ENCODE results near the gene SLCO4A1.

SLCO4A1 gene

DNA sequence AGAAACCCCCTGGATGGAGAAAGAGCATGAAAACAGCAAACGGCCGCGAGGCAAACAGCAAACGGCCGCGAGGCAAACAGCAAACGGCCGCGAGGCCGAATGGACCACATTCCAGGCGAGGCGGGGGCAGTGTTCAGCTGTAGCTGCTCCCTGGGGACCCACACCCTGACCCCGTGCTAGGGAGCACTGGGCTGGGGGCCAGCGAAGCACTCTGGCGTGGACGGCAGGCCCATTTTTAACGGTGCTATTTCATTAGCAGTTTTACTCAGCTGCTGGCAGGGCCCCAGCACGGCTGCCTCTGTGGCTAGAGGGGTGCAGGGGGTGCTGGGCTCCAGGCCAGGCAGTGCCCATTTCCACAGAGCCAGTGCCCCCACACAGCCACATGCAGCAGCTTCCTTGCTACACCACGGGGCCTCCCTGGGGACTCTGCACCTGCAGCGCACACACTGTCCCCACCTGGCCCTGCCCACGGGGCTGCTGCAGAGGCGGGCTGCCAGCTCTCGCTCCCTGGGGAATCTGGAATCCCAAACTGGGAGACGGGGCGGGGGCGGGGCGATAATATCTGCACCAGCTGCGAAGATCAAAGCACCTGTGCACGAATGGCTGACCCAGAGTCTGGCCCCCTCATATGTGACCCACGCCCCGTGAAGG is 35.6 kb upstream of the SLCO4A1 start:
- no peak for FAIRE-seq
- no peak for DNase-seq (ENCODE audit: insufficient read length, low spot score)

DNA sequence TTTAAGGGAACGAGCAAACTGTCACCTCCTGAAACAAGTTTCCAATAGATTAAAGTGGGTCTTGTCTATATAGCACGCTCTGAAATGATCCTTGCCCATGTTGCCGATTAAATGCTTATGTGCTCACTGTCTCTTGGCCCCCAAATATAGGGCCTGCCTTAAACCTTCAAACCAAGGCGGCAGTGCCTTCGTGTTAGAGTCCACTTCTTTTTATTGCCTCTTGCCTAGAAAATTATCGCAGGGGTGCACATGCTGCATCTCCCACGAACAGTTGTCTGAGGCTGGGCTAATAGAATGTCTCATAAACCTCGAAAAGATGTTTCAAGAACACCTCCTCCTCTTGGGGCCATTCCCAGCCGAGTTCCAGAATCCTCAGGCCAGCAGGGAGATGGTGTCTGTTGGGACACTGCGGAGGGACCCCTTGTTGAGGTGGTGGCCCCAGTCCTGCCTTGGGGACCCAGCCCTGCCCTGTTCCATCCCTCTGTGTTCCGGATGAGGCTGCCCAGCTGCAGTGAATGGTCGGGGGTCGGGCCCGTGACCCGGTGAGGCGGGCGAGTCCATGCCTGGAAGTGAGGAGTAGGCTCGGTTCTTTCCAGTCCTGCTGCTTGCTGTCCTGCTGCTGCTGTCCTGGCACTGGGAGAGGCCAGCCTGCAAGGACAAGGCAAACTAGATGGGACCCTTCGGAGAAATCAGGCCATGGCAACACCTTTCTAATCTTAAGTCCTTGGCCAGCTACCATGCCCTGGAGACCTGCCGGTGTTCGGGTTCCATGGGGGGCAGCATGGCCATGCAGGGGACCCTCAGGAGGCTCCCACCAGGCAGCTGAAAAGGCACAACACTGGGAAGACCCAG is 34.7 kb upstream of the SLCO4A1 start:
- FAIRE-seq, result peak; percentile 67

DNA sequence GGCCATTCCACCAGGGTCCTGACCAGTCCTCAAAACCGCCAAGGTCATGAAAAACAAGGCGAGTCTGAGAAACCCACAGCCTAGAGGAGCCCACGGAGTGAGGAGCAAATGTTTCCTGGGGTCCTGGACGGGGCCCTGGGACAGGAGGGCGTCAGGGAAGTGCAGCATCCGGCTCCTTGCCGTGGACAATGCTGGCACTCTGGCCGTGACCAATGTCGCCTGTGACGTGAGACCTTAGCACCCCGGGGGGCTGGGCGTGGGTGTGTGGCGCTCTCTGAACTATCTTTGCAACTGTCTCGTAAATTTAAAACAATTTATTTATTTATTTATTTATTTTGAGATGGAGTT is 34.1 kb upstream of the SLCO4A1 start:
- DNase-seq (ENCODE audit: insufficient read length, low spot score) (no peak), FAIRE-seq (no peak)

More for the DNA sequence above, 34.7 kb upstream of the SLCO4A1 start:
- DNase-seq (ENCODE audit: insufficient read length, low spot score), result no peak

DNA sequence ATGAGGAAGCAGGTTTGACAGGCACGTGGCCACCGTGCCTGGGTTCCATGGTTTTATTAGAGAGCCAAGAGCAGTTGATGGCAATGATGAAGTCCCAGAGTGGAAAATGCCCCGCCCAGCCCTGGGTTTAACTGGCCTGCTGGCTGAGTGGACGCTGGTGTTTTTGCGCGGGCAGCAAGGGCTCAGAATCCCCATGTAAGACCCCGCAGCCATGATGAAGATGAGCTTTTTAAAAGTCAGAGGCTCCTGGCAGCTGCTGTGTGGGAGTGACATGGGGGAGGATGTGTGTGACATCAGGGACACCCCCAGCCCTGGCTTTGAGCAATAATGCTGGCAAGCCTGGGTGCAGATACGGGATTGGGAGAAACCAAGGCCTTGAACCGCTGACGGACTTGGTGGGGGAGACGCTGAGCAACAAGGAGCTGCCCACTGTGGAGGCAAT is 33.0 kb upstream of the SLCO4A1 start:
- FAIRE-seq, result no peak

DNA sequence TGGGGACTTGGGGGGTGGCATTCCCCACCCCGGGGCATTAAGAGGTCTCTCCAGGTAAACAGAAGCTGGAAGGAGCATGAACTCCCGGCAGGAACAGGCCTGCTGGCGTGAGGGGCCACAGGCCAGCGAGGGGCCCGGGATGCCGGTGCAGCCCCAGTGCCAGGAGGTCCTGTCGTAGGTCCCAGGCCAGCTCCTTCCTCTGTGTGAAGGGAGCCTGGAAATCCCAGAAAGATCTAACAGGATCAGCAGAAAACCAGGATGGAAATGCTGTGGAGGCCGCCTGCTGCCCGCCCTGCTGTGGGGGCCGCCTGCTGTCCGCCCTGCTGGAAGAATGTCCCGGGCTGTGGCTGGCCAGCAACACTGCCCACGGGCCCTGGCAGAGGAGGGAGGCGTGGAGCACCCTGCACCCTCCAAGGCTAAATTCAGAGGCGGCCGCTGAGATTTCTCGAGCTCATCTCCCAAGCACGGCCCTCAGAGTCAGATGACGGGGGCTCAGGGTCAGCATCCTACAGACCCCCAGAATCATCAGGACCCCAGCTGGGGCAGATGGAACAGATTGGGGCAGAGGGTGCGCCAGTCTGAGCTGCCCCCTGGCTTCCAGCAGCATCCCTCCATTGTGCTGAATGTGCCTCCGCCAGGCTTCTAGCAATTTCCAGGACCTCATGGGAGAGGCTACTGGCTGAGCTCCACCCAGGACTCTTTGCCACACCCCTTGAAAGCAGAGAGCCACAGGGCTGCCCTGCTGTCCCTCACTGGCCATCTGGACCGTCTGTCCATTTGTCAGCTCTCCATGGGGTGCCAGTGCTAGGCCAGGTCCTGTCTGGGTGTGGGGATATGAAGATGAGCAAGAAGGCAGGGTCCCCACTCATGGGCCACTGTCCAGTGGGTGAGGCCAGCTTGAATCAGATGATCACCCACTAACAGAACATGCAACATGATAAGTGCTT is 32.2 kb upstream of the SLCO4A1 start:
- FAIRE-seq (peak; percentile 31), DNase-seq (ENCODE audit: insufficient read length, low spot score) (no peak)

More for the DNA sequence above, 33.0 kb upstream of the SLCO4A1 start:
- no peak for DNase-seq (ENCODE audit: insufficient read length, low spot score)

DNA sequence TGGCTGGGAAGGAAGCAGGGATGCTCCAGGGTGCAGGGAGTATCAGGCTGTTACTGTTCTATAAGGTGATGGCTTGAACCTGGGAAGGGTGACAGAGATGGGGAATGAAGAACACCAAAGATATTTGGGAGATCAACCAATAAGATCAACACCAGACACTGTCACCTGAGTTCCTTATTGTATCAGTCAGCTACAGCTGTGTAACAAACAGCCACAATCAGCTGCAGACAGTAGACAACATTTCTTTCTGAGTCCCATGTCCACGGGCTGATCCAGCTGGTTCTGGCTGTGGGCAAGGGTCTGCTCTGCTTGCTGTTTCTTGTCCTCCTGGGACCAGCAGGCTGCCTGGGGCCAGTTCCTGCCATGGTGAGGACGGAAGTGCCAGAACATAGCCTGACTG is 31.3 kb upstream of the SLCO4A1 start:
- FAIRE-seq (no peak), DNase-seq (ENCODE audit: insufficient read length, low spot score) (no peak)

DNA sequence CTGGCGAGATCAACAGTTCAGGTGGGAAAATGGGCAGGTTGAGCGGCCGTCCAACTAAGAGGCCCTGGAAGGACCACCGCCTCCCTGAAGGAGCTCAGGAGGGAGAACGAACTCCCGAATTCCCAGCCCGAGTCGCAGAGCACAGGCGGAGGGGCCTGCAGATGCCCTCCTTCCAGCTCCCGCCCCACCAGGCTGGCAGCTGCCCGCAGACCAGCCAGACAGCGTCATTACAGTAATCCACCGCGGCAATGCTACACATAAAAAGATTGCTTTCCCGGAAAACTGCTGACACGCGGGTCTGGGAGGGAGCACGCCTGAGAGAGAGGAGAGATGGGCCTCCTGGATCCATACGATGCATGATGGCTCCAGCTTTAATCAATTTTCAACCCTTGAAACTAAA is 30.5 kb upstream of the SLCO4A1 start:
- DNase-seq (ENCODE audit: insufficient read length, low spot score), result no peak
- peak; percentile 60 for FAIRE-seq

DNA sequence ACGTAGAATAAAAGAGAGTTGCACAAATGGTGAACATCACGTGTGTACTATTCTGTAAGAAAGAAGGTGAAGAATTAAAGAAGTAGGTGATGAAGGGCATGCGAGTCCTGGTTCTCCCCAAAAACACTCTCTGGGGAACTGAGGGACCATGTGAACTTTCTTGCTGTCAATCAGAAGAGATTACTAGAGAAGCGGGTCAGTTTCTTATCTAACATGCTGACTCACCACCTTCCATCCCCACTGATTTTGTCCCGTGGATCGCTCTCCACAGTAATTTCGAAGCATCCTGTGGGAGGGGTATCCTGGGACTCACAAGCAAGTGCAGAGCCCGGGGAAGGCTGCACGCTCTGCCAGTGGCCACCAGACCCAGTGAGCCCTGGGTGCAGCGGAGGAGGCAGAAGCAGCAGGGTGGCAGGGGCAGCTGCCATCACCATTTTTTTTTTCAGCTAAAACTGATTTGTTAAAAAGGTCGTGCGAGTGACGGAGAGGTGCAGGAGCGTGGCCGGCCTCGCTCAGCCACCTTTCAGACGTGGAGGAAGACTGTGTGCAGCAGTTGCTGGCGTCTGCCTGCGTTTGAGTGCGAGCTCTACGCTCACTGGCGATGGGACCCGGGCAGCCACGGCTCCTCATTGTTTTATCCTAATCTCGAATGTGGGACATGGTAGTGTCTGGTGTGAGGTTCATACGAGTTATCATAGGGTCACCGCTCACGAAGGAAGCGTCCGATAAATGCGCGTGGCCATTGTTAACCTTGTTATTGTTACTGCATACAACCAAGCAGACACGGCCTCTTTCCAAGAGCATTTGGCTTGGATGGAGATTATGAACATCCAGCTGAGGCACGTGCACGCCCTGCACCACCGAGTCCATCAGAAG is 28.0 kb upstream of the SLCO4A1 start:
- FAIRE-seq, result no peak
- DNase-seq (ENCODE audit: insufficient read length, low spot score), result no peak

DNA sequence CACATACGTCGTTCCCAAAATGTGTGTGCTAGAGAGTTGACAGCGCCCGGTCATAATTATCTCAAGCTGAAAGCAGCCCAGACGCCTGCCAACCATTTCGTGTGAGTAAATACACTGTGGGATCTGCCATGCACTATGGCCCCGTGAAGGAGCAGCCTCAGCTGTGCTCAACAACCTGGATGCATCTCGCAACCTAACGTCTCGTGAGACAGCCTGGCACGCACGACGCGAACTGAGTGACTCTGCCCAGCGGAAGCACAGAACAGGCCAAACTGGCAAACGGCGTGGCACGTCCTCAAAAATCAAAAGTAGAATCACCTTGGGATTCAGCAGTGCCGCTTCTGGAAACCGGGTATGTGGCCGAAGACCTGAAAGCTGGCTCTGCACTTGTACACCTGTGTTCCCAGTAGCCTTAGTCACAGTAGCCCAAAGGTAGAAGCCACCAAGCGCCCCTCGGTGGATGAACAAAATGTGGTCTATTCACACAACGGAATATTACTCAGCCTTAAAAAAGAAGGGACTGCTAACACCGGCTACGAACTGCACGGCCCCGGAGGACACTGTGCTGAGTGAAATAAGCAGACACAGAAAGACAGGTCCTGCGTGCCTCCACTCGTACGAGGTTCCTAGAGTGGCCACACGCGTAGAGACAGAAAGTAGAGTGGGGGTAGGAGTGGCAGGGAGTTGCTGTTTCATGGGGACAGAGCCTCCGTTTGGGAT is 27.2 kb upstream of the SLCO4A1 start:
- DNase-seq (ENCODE audit: insufficient read length, low spot score) (no peak), FAIRE-seq (peak; percentile 88)

DNA sequence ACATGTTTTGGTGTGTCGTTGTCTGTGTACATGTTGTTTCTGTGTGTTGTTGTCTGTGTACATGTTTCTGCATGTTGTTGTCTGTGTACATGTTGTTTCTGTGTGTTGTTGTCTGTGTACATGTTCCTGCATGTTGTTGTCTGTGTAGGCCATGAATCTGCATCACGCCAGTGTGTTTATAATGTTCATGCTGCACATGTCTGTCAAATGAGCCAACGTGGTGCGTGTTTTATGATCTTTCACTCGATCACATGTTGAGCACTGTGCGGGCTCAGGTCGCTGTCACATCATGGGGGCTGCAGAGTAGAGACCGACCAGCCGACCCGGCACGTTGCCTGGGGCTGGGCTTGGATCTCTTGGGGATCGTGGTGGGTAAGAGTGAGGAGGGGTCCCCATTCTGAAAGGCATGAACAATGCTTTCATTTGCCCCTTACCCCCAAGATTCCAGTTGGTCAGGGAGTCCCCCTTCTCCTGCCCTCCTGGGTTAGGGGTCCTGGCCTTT is 26.5 kb upstream of the SLCO4A1 start:
- FAIRE-seq (peak; percentile 99), DNase-seq (ENCODE audit: insufficient read length, low spot score) (no peak)

DNA sequence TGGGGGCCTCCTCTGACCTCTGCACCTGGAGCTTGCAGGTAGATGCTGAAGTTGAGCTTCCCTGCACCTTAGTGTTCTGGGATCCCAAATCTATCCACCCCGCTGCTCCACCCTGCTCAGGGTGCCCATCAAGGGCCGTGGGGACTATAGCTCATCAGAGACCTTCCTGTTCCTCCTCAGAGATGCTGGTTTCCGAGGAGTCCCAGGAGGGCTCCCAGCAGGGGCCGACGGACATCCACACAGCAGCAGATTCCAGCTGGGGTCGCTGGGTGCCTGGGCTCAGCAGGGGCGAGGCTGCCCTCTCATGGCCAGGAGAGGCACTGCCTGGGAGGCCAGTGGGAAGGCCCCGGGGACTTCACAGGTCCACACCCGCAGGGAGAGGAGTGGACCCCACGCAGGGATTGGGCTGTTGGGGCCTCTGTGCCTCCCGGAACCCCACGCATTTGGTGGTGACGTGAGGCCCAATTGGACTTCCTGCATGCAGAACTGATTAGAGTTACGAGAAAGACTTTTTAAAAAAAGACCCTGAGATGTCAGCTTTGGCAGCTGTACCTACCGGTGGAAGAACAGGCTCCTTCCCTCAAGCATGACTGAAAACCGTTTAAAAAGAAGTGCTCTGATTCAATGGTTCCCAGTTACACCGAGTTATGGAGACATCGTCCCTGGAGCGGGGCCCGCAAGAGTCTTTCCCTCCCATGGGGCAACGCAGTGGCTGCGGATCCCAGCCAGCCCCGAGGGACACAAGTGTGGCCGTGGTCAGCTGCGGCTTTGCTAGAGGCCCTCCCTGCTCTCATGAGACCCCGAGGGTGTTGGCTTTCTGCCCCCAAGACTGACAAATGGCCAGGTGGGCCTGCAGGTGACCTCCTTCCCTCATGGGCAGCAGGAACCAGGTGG is 25.3 kb upstream of the SLCO4A1 start:
- DNase-seq (ENCODE audit: insufficient read length, low spot score), result peak; percentile 98
- no peak for FAIRE-seq

DNA sequence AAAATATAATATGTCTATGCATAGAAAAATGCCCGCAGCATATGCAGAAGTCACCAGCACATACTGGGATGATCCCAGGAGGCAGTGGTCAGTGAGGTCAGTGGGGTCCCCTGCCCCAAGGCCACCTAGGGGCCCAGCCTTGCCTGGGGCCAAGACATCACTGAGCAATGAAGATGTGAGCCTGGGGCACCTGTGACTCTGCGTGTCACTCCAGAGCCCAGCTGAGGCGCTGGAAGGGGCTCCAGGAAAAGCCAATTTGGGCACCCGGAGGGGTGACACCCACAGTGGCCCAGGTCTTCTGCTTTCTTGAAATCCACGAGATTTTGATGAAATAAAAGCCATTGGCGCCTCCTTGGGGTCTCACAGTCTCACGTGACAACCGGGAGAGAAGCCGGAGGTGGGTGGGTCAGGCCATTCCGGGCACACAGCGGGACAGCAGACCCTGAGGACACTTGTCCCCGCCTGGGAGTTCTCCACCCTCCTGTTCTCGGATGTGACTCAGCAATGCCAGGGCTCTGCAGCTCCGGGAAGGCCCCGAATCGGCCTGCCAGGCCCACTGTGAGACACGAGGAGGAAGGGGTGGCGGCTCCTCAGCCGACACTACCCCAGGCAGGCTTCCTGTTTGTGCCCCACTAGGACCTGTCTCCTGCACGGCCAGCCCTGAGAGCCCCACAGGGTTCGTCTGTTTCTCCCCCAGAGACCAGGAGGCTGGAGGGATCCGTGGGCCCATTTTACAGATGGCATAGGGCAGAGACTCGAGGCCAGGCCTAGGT is 24.4 kb upstream of the SLCO4A1 start:
- FAIRE-seq (no peak), DNase-seq (ENCODE audit: insufficient read length, low spot score) (no peak)

DNA sequence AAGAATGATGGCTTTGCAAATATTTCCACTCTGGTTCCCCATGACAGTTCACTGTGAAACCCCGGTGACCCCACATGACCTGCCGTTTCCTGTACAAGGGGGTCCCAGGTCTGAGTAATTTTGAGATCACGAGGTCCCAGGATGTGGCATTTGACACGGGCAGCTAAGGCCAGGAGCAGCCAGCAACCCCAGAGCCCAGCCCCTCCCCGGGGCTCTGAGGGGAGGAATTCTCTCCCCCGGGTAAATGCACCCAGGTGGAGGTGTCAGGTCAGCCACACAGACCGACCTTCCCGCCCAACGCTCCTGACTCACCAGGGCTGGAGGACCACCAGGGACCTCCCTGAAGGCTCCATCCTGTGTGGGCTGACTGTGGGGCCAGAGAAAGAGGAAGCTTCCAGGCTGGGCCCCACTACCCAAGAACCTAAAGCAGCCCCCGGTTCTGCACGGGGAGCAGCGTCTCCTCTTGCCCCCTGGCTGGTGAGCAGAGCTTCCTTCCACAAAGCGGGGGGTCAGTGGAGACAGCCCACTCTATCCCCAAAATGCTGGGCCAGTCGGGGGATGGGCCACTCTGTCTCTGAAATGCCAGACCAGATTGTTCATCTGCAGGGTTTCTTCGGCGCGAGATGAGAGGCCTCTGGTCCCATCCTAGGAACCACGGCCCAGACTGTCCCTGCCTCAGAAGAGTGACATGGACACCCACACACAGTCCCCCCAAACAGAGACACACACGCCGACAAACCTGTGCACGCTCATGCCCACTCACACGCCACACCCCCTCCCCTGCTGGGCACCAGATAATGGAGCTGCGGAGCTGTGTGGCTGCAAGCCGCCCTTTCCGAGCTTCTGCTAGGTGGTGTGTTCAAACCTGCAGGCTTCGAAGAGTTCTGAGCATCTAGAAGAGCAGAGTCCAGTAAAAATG is 23.4 kb upstream of the SLCO4A1 start:
- DNase-seq (ENCODE audit: insufficient read length, low spot score) (no peak), FAIRE-seq (no peak)

DNA sequence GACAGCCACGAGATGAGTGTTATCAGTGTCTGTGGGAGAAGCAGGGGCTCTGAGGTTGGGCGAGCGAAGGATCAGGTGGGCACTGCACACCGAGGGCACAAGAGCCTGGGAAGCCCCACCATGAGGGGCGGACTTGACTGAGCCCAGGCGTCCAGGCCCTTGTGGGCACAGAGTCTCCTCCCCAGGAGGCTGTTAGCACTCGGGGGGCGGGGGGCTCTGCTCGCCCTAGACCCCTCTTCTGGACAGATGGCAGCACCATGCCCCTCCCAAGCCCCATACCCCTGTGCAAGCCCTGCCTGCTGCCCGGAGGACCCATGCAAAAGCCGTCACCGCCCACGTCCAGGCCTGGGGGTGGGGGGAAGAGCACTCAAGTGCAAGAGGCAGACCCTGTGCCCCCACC is 21.7 kb upstream of the SLCO4A1 start:
- DNase-seq (ENCODE audit: insufficient read length, low spot score), result no peak
- FAIRE-seq, result no peak

DNA sequence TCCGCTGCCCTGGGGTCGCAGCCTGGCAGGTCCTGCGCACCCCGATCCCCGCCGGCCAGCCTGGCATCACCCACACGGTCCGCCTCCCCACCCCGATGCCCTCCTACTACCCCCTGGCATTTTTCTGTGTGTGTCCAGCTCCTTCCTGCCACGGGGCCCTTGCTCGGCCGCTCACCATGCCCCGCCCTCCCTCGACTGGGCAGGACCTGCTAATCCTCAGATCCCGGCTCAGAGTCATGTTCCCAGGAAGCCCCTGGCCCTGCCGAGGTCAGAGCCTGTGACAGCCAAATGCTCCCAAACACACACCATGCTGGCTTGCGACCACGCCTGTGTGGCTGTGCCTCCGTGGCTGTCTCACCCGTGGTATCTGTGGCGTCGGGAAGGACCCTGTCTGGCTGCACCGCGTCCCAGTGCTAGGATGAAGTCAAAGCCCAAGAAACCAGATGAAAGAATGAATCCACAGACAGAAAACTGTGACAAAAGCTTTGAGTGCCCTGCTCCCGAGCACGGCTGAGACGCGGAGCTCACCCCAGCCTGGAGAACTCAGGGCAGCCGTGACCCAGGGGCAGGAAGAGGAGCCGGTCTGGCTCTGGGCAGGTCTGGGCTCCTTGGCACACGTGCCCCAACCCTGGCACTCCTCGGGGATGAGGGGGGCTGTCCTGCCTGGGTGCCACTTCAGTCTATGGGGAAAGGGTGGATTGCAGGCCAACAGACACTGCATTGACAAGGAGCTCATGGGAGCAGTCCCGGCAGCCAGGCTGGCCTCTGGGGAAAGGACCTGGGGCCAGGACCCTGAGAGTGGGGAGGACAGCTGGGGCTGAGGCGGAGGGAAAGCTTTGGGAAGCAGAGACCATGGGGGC is 20.8 kb upstream of the SLCO4A1 start:
- DNase-seq (ENCODE audit: insufficient read length, low spot score) (no peak), FAIRE-seq (no peak)
